HEK293 (cell line): ENCODE data around the gene C19orf47.

Source experiments
- CTCF ChIA-PET: fragments of 350-600 bp; formaldehyde crosslinking; extraction: SDS; loops from one replicate; lab custom pipeline; 2021; ENCODE audit warnings: antibody characterized with exemption; lab: Yijun Ruan, JAX
- POLR2A ChIA-PET: fragments of 300-600 bp; formaldehyde crosslinking; extraction: SDS; loops from one replicate; lab custom pipeline; 2020; ENCODE audit warnings: antibody characterized with exemption, inconsistent platforms; lab: Yijun Ruan, JAX
- H3K27ac ChIP-seq: fragments of 200-500 bp; sonication (Bioruptor generic); 2 replicates; pipeline ENCODE4 v1.5.1; 2014; ENCODE audit warnings: low read depth, low read length, control low read depth, inconsistent platforms; ENCODE audit errors: extremely low read depth
- H3K36me3 ChIP-seq, 2 experiments: fragments of 200-500 bp in 1 of 2; sonication (Bioruptor generic) in 1 of 2; 1 replicate in 1 of 2; 2 replicates in 1 of 2; pipeline ENCODE4 v1.5.1; 2014 to 2017; ENCODE audit warnings: inconsistent platforms in 2 of 2, low read length in 2 of 2; ENCODE audit not compliant: control insufficient read depth in 2 of 2, insufficient read depth in 1 of 2
- H3K4me1 ChIP-seq: fragments of 200-500 bp; sonication (Bioruptor generic); 2 replicates; pipeline ENCODE4 v1.5.1; 2014; ENCODE audit warnings: mild to moderate bottlenecking, low read length, inconsistent platforms; ENCODE audit not compliant: control insufficient read depth, insufficient read depth
- H3K4me3 ChIP-seq: 2 replicates; pipeline ENCODE4 v1.5.1; 2011; ENCODE audit warnings: low read depth, mild to moderate bottlenecking, control low read depth, low read length, moderate library complexity
- H3K9me3 ChIP-seq: fragments of 200-500 bp; sonication (Bioruptor generic); 2 replicates; pipeline ENCODE4 v1.5.1; 2014; ENCODE audit warnings: low read depth, low read length, inconsistent platforms; ENCODE audit not compliant: control insufficient read depth, insufficient read depth
- CTCF ChIP-seq: fragments of 450-650 bp; formaldehyde crosslinking; IDR thresholded peaks from 2 replicates; pipeline ENCODE4 v1.5.1; 2016; ENCODE audit warnings: missing biosample characterization, missing genetic modification characterization
- GLI4 ChIP-seq: fragments of 450-650 bp; formaldehyde crosslinking; IDR thresholded peaks from 2 replicates; pipeline ENCODE4 v1.5.1; 2016; ENCODE audit warnings: missing biosample characterization, missing genetic modification characterization
- GLIS2 ChIP-seq: fragments of 450-650 bp; formaldehyde crosslinking; IDR thresholded peaks from 2 replicates; pipeline ENCODE4 v1.5.1; 2016; ENCODE audit warnings: missing biosample characterization, missing genetic modification characterization
- PBX3 ChIP-seq: sonication (generic); formaldehyde crosslinking; IDR thresholded peaks from 2 replicates; pipeline ENCODE4 v1.8.1; 2022; ENCODE audit warnings: mild to moderate bottlenecking, moderate library complexity, missing genetic modification reagents
- ZBTB20 ChIP-seq: fragments of 450-650 bp; formaldehyde crosslinking; IDR thresholded peaks from 2 replicates; pipeline ENCODE4 v1.5.1; 2016; ENCODE audit warnings: missing biosample characterization, missing genetic modification characterization
- ZNF112 ChIP-seq: fragments of 450-650 bp; formaldehyde crosslinking; IDR thresholded peaks from 2 replicates; pipeline ENCODE4 v1.5.0; 2017; ENCODE audit warnings: missing biosample characterization, missing genetic modification characterization
- ZNF121 ChIP-seq: fragments of 450-650 bp; formaldehyde crosslinking; IDR thresholded peaks from 2 replicates; pipeline ENCODE4 v1.5.1; 2016; ENCODE audit warnings: missing biosample characterization, missing genetic modification characterization
- ZNF132 ChIP-seq: fragments of 450-650 bp; formaldehyde crosslinking; IDR thresholded peaks from 2 replicates; pipeline ENCODE4 v1.5.1; 2017; ENCODE audit warnings: missing biosample characterization, missing genetic modification characterization, borderline replicate concordance
- ZNF157 ChIP-seq: fragments of 450-650 bp; formaldehyde crosslinking; IDR thresholded peaks from 2 replicates; pipeline ENCODE4 v1.5.1; 2016; ENCODE audit warnings: missing biosample characterization, missing genetic modification characterization
- ZNF16 ChIP-seq: fragments of 450-650 bp; formaldehyde crosslinking; IDR thresholded peaks from 2 replicates; pipeline ENCODE4 v1.5.1; 2016; ENCODE audit warnings: low read depth, missing biosample characterization, missing genetic modification characterization
- ZNF248 ChIP-seq: fragments of 450-650 bp; formaldehyde crosslinking; IDR thresholded peaks from 2 replicates; pipeline ENCODE4 v1.5.1; 2017; ENCODE audit warnings: missing biosample characterization, missing genetic modification characterization
- ZNF292 ChIP-seq: fragments of 450-650 bp; formaldehyde crosslinking; IDR thresholded peaks from 2 replicates; pipeline ENCODE4 v1.5.1; 2016; ENCODE audit warnings: low read depth, missing biosample characterization, missing genetic modification characterization, borderline replicate concordance
- ZNF302 ChIP-seq: fragments of 450-650 bp; formaldehyde crosslinking; IDR thresholded peaks from 2 replicates; pipeline ENCODE4 v1.5.1; 2016; ENCODE audit warnings: missing biosample characterization, missing genetic modification characterization, low read depth
- ZNF501 ChIP-seq: fragments of 450-650 bp; formaldehyde crosslinking; IDR thresholded peaks from 2 replicates; pipeline ENCODE4 v1.5.1; 2016; ENCODE audit warnings: missing biosample characterization, missing genetic modification characterization
- ZNF513 ChIP-seq: fragments of 450-650 bp; IDR thresholded peaks from 2 replicates; pipeline ENCODE4 v1.5.1; 2018; ENCODE audit warnings: missing biosample characterization, missing genetic modification characterization
- ZNF549 ChIP-seq: fragments of 450-650 bp; IDR thresholded peaks from 2 replicates; pipeline ENCODE4 v1.5.1; 2018; ENCODE audit warnings: missing biosample characterization, missing genetic modification characterization, mild to moderate bottlenecking, inconsistent platforms, moderate library complexity
- ZNF600 ChIP-seq: fragments of 450-650 bp; formaldehyde crosslinking; IDR thresholded peaks from 2 replicates; pipeline ENCODE4 v1.5.1; 2016; ENCODE audit warnings: missing biosample characterization, missing genetic modification characterization
- ZNF664 ChIP-seq: fragments of 450-650 bp; formaldehyde crosslinking; IDR thresholded peaks from 2 replicates; pipeline ENCODE4 v1.5.1; 2016; ENCODE audit warnings: missing biosample characterization, missing genetic modification characterization
- ZNF670 ChIP-seq: fragments of 450-650 bp; formaldehyde crosslinking; IDR thresholded peaks from 2 replicates; pipeline ENCODE4 v1.5.1; 2016; ENCODE audit warnings: missing biosample characterization, missing genetic modification characterization, low read depth
- ZNF704 ChIP-seq: fragments of 450-650 bp; formaldehyde crosslinking; IDR thresholded peaks from 2 replicates; pipeline ENCODE4 v1.5.1; 2016; ENCODE audit warnings: missing biosample characterization, missing genetic modification characterization
- ZNF707 ChIP-seq: fragments of 450-650 bp; formaldehyde crosslinking; IDR thresholded peaks from 2 replicates; pipeline ENCODE4 v1.5.1; 2016; ENCODE audit warnings: missing biosample characterization, missing genetic modification characterization
- TF ChIP-seq, protein P1 (sequence below): IDR thresholded peaks from 2 replicates; pipeline ENCODE4 v1.6.1; 2011; ENCODE audit warnings: mild to moderate bottlenecking, low read depth, low read length, borderline replicate concordance

C19orf47 gene

DNA sequence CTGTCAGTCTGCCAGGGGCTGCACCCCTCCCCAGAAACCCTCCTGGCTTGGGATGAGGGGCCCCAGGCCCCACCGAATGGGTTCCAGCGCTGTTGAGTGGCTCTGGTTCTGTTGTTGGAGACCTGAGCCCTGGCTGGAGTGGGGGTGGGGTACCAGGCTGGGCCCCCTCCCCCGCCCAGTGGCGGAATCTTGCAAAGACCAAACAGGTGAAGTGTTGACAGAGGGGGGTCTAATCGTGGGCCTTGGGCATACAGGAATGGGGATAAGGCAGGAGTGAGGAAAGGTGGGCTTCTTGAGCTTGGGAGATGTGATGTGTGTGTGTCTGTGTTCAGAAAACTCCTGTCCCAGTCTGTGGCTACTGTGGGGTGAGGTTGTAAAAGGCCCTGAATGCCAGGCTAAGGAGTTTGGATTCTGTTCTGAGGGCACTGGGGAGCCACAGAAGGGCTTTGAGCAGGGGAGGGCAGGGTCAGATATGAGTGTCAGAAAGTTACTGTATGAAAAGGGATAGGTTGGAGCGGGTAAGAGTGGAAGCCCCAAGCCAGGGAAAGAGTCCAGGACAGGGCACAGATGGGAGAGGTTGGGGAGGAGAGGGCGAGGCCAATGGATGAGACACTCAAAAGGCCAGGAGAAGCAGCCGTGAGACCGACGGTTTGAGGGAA is 42.0 kb upstream of the C19orf47 start, which contains the start of gene HIPK4:
HIPK4 (minus strand) TSS at position 98 of the 659 bp plus-strand sequence. CDS start 279 bp downstream, outside the sequence.
- no peak within 1 kb of the TSS for H3K4me3 ChIP-seq
- no peaks in the 10 kb centered on the region for H3K9me3 ChIP-seq
- TF ChIP-seq, protein P1, sequence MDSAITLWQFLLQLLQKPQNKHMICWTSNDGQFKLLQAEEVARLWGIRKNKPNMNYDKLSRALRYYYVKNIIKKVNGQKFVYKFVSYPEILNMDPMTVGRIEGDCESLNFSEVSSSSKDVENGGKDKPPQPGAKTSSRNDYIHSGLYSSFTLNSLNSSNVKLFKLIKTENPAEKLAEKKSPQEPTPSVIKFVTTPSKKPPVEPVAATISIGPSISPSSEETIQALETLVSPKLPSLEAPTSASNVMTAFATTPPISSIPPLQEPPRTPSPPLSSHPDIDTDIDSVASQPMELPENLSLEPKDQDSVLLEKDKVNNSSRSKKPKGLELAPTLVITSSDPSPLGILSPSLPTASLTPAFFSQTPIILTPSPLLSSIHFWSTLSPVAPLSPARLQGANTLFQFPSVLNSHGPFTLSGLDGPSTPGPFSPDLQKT = no peak
- TF ChIP-seq ZNF16 = peak; percentile 94
- ChIA-PET CTCF (interaction anchor here (0.5 to 0.7 kb wide), 3 partner anchors 23 to 60 kb away, joined by 3 read pairs; partner anchors contain the start of gene PRX), POLR2A (interaction anchor here (1.4 kb wide), 1 partner anchor 13 kb away, joined by 4 read pairs; no protein-coding TSS in a partner anchor)
- H3K27ac ChIP-seq = no peak within 1 kb of the TSS
- H3K36me3 ChIP-seq = no peaks in the 10 kb centered on the region; a peak in 1 of 3 replicates
- H3K4me1 ChIP-seq = no peaks in the 10 kb centered on the region

GRCh38 chr19:40389404-40390083 is 41.3 kb upstream of the C19orf47 start:
- Histone ChIP-seq H3K27ac (no peak overlapping the region), H3K36me3 (no peaks in the 10 kb centered on the region; a peak in 1 of 3 replicates)
- TF ChIP-seq ZNF292 (tag by site-specific recombination) (no peak), ZNF704 (tag by site-specific recombination) (no peak), ZNF112 (no peak), GLI4 (no peak), GLIS2 (tag by site-specific recombination) (peak; percentile 9; the same call in 1 of the 2 replicates), ZNF501 (tag by site-specific recombination) (no peak)
- TF ChIP-seq, all 188 proteins: peak for 1
- no peak overlapping the region for H3K4me3 ChIP-seq
- ChIA-PET POLR2A (interaction anchor here (0.8 kb wide), 1 partner anchor 24 kb away, joined by 5 read pairs; no protein-coding TSS in a partner anchor), CTCF (interaction anchor here (0.6 to 0.9 kb wide), 4 partner anchors 16 to 552 kb away, joined by 3 to 4 read pairs (median 3); no protein-coding TSS in a partner anchor)
- H3K9me3 ChIP-seq = no peaks in the 10 kb centered on the region
- H3K4me1 ChIP-seq = no peaks in the 10 kb centered on the region

DNA sequence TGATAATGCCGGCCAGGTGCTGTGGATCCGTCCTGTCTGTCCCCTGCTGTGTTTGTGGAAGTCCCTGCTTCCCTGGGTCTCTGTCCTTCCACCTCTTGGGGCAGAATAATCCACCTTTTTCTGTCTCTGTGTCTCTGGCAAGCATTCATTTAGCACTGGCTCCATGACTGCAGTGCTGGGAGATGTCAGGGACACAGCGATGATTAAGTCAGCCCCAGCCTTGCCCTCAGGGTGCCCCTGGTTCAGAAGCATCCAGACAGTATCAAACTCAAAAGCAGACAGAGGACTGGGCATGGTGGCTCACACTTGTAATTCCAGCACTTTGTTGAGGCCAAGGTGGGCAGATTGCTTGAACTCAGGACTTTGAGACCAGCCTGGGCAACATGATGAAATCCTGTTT is 40.3 kb upstream of the C19orf47 start:
- Histone ChIP-seq H3K27ac (no peak overlapping the region), H3K4me3 (no peak overlapping the region), H3K9me3 (no peaks in the 10 kb centered on the region), H3K4me1 (no peaks in the 10 kb centered on the region), H3K36me3 (no peaks in the 10 kb centered on the region; a peak in 1 of 3 replicates)
- CTCF ChIA-PET = no interaction called here
- POLR2A ChIA-PET = no interaction called here
- TF ChIP-seq CTCF (tag by site-specific recombination) = no peak
- no peak for TF ChIP-seq ZNF664
- TF ChIP-seq PBX3 (CRISPR knock-in tag) = no peak
- TF ChIP-seq ZNF707 (tag by site-specific recombination) = no peak
- no peak for TF ChIP-seq ZNF670
- no peak for TF ChIP-seq ZNF600
- TF ChIP-seq, protein P1 = no peak
- no peak for TF ChIP-seq ZNF513 (tag by site-specific recombination)
- no peak for TF ChIP-seq ZNF121 (tag by site-specific recombination)
- no peak for TF ChIP-seq ZBTB20
- no peak for TF ChIP-seq ZNF248 (tag by site-specific recombination)
- no peak for TF ChIP-seq ZNF157 (tag by site-specific recombination)
- no peak for TF ChIP-seq ZNF132 (tag by site-specific recombination)
- TF ChIP-seq ZNF302 (tag by site-specific recombination) = no peak
- no peak for TF ChIP-seq ZNF549 (tag by site-specific recombination)
